Astrocyte of the spinal cord (primary cell): ENCODE data around the gene INPP5A.

ENCODE experiments used
- DNase-seq: peaks from one replicate; pipeline ENCODE4 v3.0.0; 2011; ENCODE audit warnings: low read depth, low spot score
- H3K4me3 ChIP-seq: 2 replicates; pipeline ENCODE4 v1.5.1; 2011; ENCODE audit warnings: low read depth, mild to moderate bottlenecking, low read length, moderate library complexity
- in situ Hi-C: cut with HindIII; loops from 2 replicates; pipeline ENCODE4 v1.10.0; 2017; ENCODE audit warnings: low sequenced_read_pairs
- TF ChIP-seq, protein P1 (sequence below): IDR thresholded peaks from 2 replicates; pipeline ENCODE4 v1.5.1; 2012; ENCODE audit warnings: low read depth, mild to moderate bottlenecking, low read length, inconsistent platforms

Gene INPP5A

DNA sequence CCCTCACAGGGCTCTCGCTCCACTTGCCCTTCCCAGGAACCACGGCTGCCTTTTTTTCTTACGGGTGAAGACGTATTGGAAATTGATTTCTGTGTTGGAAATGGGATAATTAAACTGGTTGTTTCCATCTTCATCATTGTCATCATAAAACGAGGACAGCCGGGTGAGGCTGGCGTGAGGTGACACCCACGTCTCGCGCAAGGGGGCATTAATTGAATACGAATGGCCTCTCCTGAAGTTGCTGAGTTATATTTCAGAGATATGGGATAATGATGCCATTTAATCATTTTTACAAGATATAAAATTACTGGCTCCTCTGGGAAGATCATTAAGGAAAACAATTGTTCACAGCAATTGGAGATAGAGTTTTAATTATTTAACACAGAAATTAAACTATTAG lies 266.7 kb downstream of the INPP5A start:
- TF ChIP-seq, protein P1, sequence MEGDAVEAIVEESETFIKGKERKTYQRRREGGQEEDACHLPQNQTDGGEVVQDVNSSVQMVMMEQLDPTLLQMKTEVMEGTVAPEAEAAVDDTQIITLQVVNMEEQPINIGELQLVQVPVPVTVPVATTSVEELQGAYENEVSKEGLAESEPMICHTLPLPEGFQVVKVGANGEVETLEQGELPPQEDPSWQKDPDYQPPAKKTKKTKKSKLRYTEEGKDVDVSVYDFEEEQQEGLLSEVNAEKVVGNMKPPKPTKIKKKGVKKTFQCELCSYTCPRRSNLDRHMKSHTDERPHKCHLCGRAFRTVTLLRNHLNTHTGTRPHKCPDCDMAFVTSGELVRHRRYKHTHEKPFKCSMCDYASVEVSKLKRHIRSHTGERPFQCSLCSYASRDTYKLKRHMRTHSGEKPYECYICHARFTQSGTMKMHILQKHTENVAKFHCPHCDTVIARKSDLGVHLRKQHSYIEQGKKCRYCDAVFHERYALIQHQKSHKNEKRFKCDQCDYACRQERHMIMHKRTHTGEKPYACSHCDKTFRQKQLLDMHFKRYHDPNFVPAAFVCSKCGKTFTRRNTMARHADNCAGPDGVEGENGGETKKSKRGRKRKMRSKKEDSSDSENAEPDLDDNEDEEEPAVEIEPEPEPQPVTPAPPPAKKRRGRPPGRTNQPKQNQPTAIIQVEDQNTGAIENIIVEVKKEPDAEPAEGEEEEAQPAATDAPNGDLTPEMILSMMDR = no peak
- in situ Hi-C loops = no loop called here
- H3K4me3 ChIP-seq = no peak overlapping the region
- no peak for DNase-seq

DNA sequence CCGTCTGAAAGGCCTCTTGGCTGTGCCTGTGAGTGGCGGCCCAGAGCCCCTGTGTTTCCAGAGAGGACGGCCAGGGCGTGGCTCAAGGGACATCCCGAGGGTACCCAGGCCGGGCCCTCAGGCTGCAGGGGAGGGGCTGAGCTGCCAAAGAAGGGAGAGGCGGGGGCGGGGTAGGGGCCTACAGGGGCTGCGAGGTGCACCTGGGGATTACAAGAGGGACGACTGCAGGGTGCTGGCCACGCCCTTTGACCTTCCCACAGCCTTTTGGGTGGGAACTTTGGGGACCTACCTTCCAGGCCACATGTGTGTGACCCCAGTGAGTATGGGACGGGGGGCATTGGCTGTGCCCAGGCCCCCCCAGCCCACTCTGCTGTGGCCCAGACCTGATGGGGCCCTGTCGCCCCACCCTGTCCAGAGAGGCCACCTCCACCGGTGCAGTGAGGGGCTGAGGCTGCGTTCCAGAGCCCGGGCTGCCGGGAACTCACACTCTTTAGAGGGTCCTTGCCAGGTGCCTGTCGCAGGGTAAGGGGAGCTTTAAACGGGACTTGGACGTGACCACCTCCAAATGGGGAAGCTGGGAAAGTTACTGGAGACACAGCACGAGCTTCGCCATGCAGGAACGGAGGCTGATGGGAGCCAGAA lies 267.3 kb downstream of the INPP5A start:
- no peak overlapping the region for H3K4me3 ChIP-seq
- DNase-seq = no peak
- in situ Hi-C loops = no loop called here
- TF ChIP-seq, protein P1 = no peak

DNA sequence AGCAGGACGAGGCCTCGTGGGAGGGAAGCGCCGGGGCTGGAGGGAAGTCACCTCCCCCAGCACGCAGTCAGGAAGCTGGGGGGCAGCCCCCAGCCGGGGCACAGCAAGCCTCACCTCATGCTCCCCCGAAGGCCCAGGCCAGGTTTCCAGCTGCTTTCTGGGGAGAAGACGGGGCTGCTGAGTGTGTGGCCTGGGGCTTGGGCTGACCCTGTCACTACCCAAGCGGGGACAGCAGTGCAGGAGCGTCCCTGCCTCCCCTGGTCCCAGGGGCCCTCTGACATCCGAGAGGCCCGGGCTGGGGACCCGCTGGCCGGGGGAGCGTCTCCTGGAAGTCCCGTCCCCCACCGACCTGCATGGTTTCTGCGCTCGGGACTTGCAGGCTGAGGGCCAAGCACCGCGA lies 268.0 kb downstream of the INPP5A start:
- TF ChIP-seq, protein P1 = no peak
- in situ Hi-C loops = no loop called here
- H3K4me3 ChIP-seq = no peak overlapping the region
- no peak for DNase-seq

DNA sequence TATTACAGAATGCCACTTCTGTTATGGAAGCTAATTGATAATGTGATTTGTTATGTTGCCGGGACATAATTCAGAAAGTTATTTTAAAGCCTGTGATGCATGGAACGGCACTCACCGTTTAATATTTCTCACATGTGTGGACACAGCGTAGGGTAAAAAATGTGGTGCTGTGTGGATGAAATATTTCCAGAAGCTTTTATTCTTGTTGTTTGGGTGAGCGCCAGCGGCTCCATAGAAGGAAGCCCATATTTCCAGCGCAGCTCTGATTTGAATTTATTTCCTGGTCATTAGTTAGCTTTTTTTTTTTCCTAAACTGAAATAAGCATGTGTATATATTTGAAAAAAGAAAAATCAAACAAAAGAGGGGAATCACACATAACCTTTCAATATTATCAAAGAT lies 268.5 kb downstream of the INPP5A start:
- in situ Hi-C loops = no loop called here
- H3K4me3 ChIP-seq = no peak overlapping the region
- no peak for DNase-seq
- TF ChIP-seq, protein P1 = no peak

DNA sequence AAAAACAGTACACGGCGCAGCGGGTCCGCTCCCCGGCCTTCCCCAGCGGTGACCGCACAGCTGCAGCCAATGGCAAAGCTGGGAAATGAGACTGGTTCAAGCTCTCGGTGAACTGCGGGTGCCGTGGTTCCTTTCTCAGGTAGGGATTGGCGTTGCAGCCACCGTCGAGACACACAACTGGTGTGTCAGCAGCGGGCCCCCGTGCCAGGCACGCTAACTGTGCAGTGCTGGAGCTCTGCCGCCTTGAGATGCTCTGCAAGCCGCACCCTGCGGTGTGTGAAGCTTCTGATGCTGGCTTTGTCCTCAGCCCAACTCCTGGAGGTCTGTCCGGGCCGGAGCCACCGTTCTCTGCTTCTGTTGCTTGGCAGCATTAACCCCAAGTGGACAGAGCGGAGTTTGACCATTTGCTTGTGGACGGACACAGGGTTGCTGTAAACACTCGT lies 269.0 kb downstream of the INPP5A start:
- in situ Hi-C loops = no loop called here
- no peak for DNase-seq
- TF ChIP-seq, protein P1 = no peak
- H3K4me3 ChIP-seq = no peak overlapping the region

DNA sequence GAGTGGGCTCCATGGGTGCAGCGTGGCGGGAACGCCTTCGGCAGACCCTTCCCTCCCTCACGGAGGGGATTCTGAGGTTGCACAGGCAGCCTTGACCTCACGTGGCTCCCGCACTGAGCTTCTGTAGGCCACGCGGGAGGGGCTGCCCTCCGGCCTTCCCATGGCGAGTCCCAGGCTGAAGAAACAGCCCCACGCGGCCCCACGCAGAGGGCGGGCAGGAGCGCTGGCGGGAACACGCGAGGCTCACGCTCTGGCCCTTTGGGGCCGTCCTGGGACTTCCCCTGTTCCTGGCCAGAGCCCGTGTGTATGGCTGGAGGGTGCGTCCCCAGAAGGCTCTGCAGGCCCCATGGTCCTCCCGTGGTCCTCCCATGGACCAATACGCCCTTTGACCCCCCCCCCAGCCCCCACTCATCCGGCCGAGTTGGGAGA lies 270.0 kb downstream of the INPP5A start:
- no peak overlapping the region for H3K4me3 ChIP-seq
- no peak for DNase-seq
- in situ Hi-C loops = no loop called here
- TF ChIP-seq, protein P1 = no peak
